ENCODE results near the gene COA5.

DNA sequence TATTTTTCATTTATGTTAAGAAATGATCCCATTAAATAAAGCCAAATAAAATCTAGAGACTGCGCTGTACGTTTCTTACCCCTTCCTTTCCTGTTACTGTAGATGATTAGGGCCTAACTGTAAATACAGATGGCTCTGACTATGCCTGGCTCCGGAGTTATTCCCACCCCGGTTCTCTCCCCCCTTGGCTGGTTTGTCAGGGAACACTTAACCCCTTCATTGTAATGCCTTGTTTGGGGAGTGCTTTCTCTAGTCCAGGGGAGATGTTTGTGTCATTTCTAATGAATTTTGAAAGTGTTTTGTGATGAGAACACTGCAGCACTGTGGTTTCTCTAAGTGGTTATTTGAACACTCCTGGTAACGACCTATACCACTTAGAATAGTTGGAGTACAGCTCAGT lies 8.8 kb upstream of the COA5 start:
- TF ChIP-seq CTCF (IDR thresholded peaks at IDR 0.05) (no peak), POLR2A (IDR thresholded peaks at IDR 0.05) (no peak), POLR2AphosphoS5 (IDR thresholded peaks at IDR 0.05) (no peak)
